ENCODE data around the gene ZNF460.

- no peak for TF ChIP-seq EZH2 (IDR thresholded peaks at IDR 0.05; ENCODE audit: low read length, unreplicated experiment)
- TF ChIP-seq CTCF (conservative IDR thresholded peaks at IDR 0.05; ENCODE audit: low read depth, low read length), result no peak
- TF ChIP-seq EZH2phosphoT487 (IDR thresholded peaks at IDR 0.05; ENCODE audit: borderline replicate concordance, low read length), result no peak
Measured at GRCh38 chr19:57290970-57291369, 10.7 kb downstream of the ZNF460 start.

Measured in PC-3 (cell line).